GM12878 (cell line): Measurements from ENCODE around the gene MYBPC2.

Experiments used
- BRCA1 ChIP-seq: IDR thresholded peaks from 2 replicates; pipeline ENCODE4 v1.6.1; 2011; ENCODE audit warnings: low read depth, low read length, improper control_type of control experiment
- CEBPB ChIP-seq, 2 experiments: fragments of 150-350 bp in 1 of 2; IDR thresholded peaks; 2 replicates each; pipeline ENCODE4 v1.6.1; 2012 to 2014; ENCODE audit warnings: low read depth in 2 of 2, low read length in 2 of 2, borderline replicate concordance in 1 of 2, inconsistent platforms in 1 of 2
- MXI1 ChIP-seq: fragments of 150-350 bp; IDR thresholded peaks from 2 replicates; pipeline ENCODE4 v1.6.1; 2011; ENCODE audit warnings: low read depth, mild to moderate bottlenecking, inconsistent platforms, low read length, improper control_type of control experiment
- POLR2A ChIP-seq: IDR thresholded peaks from 2 replicates; pipeline ENCODE4 v1.6.1; 2011; ENCODE audit warnings: low read depth, mild to moderate bottlenecking, low read length
- SPI1 ChIP-seq: IDR thresholded peaks from 2 replicates; pipeline ENCODE4 v1.6.1; 2011; ENCODE audit warnings: low read depth, mild to moderate bottlenecking, low read length, moderate library complexity, borderline replicate concordance; ENCODE audit not compliant: insufficient read depth
- ZNF384 ChIP-seq: IDR thresholded peaks from 2 replicates; pipeline ENCODE4 v1.6.1; 2012; ENCODE audit warnings: low read depth, mild to moderate bottlenecking, low read length, improper control_type of control experiment, borderline replicate concordance
- TF ChIP-seq, protein P1 (sequence below): fragments of 450-650 bp; formaldehyde crosslinking; IDR thresholded peaks from 2 replicates; pipeline ENCODE4 v1.4.0; 2020; ENCODE audit warnings: mild to moderate bottlenecking, moderate library complexity
- TF ChIP-seq, protein P2 (sequence below), 3 experiments: IDR thresholded peaks in 2 of 3; conservative IDR thresholded peaks in 1 of 3; 2 replicates each; pipeline ENCODE4 v1.5.1; 2011; ENCODE audit warnings: low read depth in 3 of 3, low read length in 3 of 3, mild to moderate bottlenecking in 3 of 3, control low read depth in 2 of 3, moderate library complexity in 2 of 3, inconsistent platforms in 1 of 3, mixed read lengths in 1 of 3; ENCODE audit not compliant: control insufficient read depth in 2 of 3, insufficient read depth in 1 of 3; ENCODE audit errors: extremely low read depth in 1 of 3
- TF ChIP-seq, protein P3 (sequence below): IDR thresholded peaks from 2 replicates; pipeline ENCODE4 v1.6.1; 2012; ENCODE audit warnings: improper control_type of control experiment, low read depth, low read length; ENCODE audit not compliant: insufficient replicate concordance
- TF ChIP-seq, protein P4 (sequence below): fragments of 450-650 bp; formaldehyde crosslinking; IDR thresholded peaks from 2 replicates; pipeline ENCODE4 v1.5.0; 2022; ENCODE audit warnings: mild to moderate bottlenecking, missing genetic modification characterization

DNA sequence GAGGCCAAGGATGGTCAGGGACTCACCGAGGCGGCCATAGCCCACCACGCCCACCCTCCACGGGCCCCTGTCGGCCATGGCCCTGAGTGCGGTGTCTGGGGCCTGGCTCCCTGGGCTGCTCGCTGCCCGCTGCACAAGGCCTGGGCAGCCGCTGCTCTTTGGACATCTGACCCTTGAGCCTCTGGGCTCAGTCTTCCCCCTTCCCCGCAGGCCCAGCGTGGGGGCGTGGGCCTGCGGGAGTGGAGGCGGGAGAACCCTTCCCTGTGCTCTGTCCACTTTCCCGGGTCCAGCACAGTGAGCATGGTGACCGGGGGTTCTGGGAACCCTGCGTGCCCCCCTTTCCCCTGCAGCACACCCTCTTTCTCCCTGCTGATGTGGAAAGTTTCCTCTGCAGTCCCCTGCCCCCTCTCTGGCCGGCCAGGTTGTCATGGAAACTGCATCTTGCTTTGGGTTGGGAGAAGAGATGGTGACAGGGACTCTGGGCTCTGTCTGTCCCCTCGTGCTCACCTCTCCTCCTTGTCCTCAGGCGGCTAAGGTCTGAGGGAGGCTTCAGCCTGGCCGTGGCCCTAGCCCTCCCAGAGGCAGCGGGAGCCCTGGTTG, 81.2 kb downstream of the MYBPC2 start, which contains the start of gene ASPDH:
- TF ChIP-seq POLR2A (no peak), ZNF384 (no peak), CEBPB (IDR thresholded peaks at IDR 0.05; ENCODE audit: borderline replicate concordance in 1 of 2, low read depth in 2 of 2, low read length in 2 of 2) (no peak), BRCA1 (no peak), SPI1 (no peak), MXI1 (no peak)
- TF ChIP-seq, protein P1, sequence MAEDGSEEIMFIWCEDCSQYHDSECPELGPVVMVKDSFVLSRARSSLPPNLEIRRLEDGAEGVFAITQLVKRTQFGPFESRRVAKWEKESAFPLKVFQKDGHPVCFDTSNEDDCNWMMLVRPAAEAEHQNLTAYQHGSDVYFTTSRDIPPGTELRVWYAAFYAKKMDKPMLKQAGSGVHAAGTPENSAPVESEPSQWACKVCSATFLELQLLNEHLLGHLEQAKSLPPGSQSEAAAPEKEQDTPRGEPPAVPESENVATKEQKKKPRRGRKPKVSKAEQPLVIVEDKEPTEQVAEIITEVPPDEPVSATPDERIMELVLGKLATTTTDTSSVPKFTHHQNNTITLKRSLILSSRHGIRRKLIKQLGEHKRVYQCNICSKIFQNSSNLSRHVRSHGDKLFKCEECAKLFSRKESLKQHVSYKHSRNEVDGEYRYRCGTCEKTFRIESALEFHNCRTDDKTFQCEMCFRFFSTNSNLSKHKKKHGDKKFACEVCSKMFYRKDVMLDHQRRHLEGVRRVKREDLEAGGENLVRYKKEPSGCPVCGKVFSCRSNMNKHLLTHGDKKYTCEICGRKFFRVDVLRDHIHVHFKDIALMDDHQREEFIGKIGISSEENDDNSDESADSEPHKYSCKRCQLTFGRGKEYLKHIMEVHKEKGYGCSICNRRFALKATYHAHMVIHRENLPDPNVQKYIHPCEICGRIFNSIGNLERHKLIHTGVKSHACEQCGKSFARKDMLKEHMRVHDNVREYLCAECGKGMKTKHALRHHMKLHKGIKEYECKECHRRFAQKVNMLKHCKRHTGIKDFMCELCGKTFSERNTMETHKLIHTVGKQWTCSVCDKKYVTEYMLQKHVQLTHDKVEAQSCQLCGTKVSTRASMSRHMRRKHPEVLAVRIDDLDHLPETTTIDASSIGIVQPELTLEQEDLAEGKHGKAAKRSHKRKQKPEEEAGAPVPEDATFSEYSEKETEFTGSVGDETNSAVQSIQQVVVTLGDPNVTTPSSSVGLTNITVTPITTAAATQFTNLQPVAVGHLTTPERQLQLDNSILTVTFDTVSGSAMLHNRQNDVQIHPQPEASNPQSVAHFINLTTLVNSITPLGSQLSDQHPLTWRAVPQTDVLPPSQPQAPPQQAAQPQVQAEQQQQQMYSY (CRISPR knock-in tag), result no peak
- TF ChIP-seq, protein P2, sequence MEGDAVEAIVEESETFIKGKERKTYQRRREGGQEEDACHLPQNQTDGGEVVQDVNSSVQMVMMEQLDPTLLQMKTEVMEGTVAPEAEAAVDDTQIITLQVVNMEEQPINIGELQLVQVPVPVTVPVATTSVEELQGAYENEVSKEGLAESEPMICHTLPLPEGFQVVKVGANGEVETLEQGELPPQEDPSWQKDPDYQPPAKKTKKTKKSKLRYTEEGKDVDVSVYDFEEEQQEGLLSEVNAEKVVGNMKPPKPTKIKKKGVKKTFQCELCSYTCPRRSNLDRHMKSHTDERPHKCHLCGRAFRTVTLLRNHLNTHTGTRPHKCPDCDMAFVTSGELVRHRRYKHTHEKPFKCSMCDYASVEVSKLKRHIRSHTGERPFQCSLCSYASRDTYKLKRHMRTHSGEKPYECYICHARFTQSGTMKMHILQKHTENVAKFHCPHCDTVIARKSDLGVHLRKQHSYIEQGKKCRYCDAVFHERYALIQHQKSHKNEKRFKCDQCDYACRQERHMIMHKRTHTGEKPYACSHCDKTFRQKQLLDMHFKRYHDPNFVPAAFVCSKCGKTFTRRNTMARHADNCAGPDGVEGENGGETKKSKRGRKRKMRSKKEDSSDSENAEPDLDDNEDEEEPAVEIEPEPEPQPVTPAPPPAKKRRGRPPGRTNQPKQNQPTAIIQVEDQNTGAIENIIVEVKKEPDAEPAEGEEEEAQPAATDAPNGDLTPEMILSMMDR (IDR thresholded peaks at IDR 0.05 in 2 of 3, conservative IDR thresholded peaks at IDR 0.05 in 1 of 3; ENCODE audit: control insufficient read depth in 2 of 3, extremely low read depth in 1 of 3, insufficient read depth in 1 of 3, low read depth in 3 of 3, low read length in 3 of 3), result no peak
- TF ChIP-seq, protein P3, sequence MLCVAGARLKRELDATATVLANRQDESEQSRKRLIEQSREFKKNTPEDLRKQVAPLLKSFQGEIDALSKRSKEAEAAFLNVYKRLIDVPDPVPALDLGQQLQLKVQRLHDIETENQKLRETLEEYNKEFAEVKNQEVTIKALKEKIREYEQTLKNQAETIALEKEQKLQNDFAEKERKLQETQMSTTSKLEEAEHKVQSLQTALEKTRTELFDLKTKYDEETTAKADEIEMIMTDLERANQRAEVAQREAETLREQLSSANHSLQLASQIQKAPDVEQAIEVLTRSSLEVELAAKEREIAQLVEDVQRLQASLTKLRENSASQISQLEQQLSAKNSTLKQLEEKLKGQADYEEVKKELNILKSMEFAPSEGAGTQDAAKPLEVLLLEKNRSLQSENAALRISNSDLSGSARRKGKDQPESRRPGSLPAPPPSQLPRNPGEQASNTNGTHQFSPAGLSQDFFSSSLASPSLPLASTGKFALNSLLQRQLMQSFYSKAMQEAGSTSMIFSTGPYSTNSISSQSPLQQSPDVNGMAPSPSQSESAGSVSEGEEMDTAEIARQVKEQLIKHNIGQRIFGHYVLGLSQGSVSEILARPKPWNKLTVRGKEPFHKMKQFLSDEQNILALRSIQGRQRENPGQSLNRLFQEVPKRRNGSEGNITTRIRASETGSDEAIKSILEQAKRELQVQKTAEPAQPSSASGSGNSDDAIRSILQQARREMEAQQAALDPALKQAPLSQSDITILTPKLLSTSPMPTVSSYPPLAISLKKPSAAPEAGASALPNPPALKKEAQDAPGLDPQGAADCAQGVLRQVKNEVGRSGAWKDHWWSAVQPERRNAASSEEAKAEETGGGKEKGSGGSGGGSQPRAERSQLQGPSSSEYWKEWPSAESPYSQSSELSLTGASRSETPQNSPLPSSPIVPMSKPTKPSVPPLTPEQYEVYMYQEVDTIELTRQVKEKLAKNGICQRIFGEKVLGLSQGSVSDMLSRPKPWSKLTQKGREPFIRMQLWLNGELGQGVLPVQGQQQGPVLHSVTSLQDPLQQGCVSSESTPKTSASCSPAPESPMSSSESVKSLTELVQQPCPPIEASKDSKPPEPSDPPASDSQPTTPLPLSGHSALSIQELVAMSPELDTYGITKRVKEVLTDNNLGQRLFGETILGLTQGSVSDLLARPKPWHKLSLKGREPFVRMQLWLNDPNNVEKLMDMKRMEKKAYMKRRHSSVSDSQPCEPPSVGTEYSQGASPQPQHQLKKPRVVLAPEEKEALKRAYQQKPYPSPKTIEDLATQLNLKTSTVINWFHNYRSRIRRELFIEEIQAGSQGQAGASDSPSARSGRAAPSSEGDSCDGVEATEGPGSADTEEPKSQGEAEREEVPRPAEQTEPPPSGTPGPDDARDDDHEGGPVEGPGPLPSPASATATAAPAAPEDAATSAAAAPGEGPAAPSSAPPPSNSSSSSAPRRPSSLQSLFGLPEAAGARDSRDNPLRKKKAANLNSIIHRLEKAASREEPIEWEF, result no peak
- TF ChIP-seq, protein P4, sequence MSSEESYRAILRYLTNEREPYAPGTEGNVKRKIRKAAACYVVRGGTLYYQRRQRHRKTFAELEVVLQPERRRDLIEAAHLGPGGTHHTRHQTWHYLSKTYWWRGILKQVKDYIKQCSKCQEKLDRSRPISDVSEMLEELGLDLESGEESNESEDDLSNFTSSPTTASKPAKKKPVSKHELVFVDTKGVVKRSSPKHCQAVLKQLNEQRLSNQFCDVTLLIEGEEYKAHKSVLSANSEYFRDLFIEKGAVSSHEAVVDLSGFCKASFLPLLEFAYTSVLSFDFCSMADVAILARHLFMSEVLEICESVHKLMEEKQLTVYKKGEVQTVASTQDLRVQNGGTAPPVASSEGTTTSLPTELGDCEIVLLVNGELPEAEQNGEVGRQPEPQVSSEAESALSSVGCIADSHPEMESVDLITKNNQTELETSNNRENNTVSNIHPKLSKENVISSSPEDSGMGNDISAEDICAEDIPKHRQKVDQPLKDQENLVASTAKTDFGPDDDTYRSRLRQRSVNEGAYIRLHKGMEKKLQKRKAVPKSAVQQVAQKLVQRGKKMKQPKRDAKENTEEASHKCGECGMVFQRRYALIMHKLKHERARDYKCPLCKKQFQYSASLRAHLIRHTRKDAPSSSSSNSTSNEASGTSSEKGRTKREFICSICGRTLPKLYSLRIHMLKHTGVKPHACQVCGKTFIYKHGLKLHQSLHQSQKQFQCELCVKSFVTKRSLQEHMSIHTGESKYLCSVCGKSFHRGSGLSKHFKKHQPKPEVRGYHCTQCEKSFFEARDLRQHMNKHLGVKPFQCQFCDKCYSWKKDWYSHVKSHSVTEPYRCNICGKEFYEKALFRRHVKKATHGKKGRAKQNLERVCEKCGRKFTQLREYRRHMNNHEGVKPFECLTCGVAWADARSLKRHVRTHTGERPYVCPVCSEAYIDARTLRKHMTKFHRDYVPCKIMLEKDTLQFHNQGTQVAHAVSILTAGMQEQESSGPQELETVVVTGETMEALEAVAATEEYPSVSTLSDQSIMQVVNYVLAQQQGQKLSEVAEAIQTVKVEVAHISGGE (CRISPR knock-in tag), result no peak
